ENCODE measurements around the gene FKRP.
"Not testable (repeated sequence)": the region's sequence is repeated elsewhere in the genome, so short reads cannot be mapped to it uniquely, and the experiment has no call there.

Gene FKRP

DNA sequence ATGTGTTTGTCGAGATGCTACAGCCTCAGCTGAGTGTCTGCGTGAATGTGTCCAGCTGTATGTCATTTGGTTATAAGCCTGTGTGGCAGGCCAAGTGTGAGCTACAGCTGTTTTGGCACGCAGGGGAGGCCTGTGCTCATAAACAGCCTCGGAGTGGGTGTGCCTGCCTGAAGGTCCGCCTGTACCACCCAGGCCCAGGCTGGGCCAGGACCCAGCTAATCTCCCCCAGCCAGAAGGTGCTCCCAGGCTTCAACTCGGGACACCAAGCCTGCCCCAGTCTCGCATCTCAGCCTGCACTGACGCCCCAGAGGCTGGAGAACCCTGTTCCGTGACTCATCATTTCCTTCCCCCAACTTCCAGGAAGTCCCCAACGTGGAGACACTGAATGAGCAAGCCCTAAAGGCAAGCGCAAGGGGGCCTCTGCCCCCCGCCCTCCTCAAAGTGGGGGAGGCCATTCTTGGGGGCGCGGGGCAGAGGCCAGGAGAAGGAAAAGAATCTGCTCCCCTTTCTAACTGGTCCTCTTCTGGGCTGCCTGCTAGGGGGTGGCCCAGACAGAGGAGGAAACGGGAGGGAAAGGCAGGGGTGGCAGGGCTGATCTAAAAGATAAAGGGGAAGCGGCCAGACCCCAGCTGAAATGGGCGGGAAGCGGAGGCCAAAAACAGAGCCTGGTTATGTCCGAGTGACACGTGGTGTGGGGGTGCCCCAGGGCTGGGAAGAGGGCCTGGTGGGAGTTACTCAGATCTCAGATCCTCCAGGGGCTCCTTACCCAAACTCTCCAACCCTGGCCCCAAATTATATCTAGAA, 40.6 kb downstream of the FKRP start:
- DNase-seq (ENCODE audit: low read depth), result peak; percentile 81

DNA sequence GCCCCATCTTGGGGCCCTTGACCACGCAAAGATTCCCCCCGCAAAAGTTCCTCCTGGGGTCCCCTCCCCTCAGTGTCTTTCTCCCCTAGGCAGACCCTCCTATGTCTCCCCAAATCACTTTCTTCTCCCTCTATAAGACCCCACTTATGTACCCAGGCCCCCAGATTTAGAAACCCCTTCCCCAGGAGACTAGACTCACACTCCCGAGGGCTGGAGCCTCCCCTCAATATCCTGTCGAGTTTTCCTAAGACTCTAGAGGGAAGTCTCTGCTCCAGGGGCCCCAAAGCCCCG, 41.1 kb downstream of the FKRP start:
- DNase-seq (ENCODE audit: low read depth), result no peak

DNA sequence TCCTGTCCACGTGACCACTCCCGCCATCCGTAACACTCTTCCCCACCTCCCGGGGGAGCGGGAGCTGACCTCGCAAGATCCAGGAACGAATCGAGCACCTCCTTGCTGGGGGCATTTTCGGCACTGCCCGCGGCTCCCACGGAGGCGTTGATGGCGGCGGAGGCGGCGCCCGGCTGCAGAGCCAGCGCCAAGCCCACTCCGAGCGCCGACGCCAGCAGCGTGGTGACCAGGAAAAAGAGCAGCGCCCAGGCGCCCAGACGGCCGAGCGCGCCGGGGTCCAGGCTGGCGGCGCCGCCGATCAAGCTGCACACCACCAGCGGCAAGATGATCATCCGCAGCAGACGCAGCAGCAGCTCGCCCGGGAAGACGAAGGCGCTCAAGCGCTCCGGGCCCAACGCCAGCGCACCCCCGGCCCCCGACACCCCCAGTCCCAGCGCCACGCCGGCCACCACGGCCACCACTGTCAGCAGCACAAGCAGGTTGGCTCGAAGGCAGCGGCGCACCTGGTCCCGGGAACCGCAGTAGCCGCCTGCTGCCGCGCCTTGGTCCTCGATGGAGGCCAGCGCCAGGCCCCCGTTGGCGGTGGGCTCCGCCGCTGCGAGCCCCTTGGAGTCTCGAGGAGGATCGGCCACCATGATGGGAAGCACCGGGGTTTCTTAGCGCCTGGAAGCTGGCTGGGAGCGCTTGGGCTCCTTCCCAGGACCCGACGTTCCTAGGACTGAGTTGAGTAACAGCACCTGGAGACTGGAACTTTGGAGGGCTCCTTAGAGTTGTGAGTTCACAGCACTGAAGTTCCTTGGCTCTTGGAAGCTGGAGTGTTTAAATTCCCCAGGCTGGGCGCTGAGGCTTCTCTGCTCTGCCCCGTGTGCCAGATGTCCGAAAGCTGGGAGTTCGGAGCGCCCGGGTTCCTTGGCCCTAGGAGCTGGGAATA, 41.7 kb downstream of the FKRP start:
- peak; percentile 36 for DNase-seq (ENCODE audit: low read depth)

DNA sequence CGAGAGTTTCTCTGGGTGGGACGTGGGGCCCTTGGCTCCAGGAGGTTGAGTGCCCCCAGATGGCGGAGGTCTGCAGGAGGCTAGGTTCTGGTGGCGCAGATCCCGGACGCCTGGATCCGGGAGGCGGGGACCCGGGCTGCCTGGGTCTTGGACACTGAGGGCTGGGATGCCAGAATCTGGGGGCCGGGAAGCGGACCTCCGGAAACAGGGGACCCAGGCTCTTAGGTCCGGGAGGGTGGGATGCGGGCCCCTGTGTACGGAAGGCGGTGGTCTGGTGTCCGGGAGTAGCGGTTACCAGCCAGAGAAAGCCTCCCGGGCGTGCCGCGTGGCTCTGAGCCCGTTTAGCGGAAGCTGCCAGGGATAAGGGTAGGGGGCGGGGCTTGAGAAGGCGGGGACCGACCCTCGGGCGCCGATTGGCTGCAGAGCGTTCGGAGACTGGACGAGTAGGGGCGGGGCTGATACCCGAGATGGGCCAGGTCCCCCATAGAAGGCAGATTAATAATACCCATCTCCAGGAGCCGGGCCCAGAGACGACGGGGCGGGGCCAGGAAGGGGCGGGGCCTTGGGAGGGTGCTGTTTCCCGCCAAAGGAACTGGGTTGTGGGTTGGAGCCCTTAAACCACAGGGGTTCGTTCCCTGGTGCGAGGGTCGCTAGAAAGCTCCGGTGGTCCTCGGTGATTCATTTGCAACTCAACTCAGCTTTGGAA, 42.6 kb downstream of the FKRP start, which contains the start of gene SLC1A5:
Gene SLC1A5 (minus strand): TSS at position 333 of the 706 bp plus-strand sequence. CDS start 629 bp downstream, outside the sequence.
- DNase-seq (ENCODE audit: low read depth), result peak; percentile 98

DNA sequence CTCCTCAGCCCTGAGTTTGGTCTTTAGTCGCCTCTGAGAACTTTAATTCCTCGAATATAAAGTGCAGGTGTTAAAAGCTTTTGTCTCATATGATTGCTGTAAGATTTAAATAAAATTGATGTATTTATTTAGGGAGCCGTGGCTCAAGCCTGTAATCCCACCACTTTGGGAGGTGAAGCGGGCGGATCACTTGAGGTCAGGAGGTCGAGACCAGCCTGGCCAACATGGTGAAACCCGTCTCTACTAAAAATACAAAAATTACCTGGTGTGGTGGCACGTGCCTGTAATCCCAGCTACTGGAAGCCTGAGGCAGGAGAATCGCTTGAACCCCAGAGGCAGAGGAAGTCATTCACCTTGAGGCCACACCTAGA, 43.1 kb downstream of the FKRP start:
- no peak for DNase-seq (ENCODE audit: low read depth)

DNA sequence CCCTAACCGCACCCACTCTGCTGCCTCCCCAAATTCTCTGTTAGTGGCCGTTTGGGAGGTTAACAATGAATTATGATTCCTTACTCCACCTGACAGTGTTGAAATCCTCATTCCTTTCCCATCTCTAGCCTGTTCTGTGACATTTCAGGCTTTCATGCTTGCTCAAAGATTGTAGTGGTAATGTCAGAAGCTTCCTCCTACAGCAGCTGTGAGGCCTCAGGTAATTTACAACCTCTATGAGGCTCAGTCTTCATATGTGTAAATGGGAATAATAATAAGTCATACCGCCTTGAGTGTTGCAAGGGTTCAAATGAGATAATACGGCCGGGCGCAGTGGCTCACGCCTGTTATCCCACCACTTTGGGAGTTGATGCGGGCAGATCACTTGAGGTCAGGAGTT, 43.5 kb downstream of the FKRP start:
- no peak for DNase-seq (ENCODE audit: low read depth)

DNA sequence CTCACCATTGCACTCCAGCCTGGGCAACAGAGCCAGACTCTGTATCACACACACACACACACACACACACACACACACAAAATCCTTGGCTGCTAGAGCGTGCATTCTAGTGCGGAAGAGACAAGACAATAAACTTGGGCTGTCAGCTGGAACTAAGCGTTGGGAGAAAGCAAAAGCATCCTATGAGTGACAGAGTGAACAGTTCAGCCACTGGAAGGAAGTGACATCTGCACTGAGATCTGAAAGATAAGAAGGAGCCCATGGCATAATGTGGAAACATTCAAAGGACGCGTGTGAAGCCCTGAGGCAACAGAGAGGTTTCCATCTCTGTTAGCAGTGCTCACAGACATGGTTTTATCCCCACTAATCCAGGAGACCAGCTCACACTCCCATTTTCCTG, 46.1 kb downstream of the FKRP start:
- no peak for DNase-seq (ENCODE audit: low read depth)

DNA sequence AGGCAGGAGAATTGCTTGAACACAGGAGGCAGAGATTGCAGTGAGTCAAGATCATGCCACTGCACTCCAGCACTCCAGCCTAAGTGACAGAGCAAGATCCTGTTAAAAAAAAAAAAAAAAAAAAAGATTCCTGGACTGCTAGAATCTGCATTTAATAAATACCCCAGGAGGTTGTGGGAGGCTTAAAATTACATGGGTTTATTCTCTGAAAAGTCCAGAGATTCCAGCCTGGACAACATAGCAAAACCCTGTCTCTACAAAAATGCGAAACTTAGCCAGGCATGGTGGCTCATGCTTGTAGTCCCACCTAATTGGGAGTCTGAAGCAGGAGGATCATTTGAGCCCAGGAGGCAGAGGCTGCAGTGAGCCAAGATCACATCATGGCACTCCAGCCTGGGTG, 52.0 kb downstream of the FKRP start:
- DNase-seq (ENCODE audit: low read depth), result no peak

DNA sequence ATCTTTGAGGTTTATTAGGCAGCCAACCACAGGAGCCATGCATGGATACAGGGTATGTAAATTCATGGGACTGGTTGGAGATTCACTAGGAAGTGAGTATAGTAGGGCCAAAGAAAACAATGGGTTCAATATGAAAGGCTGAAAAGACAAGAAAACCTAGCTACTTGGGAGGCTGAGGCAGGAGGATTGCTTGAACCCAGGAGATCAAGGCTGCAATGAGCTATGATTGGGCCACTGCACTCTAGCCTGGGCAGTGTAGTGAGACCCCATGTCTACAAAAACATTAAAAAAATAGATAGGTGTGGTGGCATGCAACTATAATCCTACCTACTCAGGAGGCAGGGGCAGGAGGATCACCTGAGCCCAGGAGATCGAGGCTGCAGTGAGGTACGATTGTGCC, 52.9 kb downstream of the FKRP start:
- DNase-seq (ENCODE audit: low read depth), result no peak

DNA sequence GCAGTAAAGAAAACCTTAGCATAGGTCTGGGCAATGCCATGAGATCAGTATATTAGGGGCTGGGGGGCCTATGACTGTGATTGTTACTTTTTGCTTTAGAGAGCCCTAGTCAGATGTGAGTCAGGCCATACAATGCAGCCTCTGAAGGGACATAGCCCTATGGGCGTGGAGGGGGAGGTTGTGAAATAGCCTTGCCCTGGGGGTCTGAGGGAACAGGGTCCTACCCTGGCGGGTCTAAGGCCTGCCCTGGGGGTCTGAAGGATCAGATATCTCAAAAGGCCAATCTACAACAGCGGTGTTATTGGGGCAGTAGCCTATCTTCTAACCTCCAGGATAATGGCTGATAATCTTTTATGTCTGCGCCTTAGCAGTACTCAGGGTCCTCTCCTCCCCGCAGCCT, 56.3 kb downstream of the FKRP start:
- DNase-seq (ENCODE audit: low read depth), result no peak

DNA sequence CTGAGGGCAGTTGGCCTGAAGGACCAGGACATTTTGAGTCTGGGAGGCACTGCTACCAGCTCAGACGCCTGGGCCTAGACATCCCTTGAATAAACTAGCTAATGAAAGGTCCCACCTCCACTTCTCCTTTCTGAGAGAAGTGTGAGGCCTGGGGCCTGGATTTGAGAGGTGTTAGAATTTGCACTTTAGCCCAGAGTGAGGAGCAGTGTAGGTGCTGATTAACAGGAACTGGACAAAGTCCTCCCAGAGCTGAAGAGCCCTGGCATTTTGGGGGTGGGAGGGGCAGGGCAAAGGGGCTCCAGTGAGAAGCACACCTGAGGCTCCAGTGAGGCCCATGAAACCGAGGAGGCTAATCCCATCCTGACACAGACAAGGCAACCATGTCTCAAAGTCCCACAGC, 57.7 kb downstream of the FKRP start:
- no peak for DNase-seq (ENCODE audit: low read depth)

DNA sequence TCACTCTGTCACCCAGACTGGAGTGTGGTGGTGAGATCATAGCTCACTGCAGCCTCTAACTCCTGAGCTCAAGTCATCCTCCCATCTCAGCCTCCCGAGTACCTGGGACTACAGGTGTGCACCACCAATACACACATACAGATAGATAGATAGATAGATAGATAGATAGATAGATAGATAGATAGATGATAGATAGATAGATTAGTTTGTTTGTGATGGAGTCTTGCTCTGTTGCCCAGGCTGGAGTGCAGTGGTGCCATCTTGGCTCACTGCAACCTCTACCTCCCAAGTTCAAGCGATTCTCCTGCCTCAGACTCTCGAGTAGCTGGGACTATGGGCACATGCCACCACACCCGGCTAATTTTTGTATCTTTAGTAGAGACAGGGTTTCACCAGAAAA, 58.6 kb downstream of the FKRP start:
- not testable (repeated sequence) for DNase-seq (ENCODE audit: low read depth)

DNA sequence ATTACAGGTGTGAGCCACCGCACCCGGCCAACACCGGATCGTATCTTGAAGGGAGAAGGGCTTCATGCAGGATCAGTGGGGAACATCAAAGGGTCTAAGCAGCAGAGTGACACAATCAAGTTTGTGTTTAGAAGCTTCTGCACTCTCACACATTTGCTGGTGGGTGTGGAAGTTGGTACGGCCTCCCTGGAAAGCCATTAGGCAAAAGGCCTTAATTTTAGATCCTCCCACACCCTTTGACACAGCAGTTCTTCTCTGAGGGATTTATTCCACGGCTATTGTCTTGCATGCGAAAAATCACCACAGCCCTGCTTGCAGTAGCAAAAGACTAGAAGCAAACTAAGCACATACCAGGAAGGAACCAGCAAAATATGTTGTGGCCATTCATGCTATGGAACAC, 60.8 kb downstream of the FKRP start:
- no peak for DNase-seq (ENCODE audit: low read depth)
